GM12874 (cell line): Measurements from ENCODE around the gene GPR34.

ENCODE experiments used
- TF ChIP-seq, protein P1 (sequence below): IDR thresholded peaks from 2 replicates; pipeline ENCODE4 v1.5.1; 2011; ENCODE audit warnings: low read depth, mild to moderate bottlenecking, control low read depth, low read length, moderate library complexity; ENCODE audit not compliant: insufficient read depth

The GPR34 gene

DNA sequence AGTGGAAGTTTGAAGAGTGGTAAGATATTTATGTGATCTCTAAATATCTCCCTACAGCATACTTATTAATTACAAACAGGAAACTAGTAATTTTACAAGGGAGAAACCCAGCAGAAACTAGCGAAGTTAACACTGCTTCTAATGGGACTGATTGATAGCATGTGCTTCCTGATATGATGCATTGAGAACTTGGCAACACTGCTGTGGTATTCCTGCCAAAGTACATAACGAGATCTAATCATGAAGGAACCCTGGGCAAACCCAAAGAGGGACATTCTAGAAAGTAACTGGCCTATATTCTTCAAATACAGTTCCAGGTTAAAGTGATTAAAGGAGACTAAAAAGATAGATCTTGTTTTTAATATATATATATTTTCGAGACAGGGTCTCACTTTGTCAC, 4.6 kb upstream of the GPR34 start:
- TF ChIP-seq, protein P1, sequence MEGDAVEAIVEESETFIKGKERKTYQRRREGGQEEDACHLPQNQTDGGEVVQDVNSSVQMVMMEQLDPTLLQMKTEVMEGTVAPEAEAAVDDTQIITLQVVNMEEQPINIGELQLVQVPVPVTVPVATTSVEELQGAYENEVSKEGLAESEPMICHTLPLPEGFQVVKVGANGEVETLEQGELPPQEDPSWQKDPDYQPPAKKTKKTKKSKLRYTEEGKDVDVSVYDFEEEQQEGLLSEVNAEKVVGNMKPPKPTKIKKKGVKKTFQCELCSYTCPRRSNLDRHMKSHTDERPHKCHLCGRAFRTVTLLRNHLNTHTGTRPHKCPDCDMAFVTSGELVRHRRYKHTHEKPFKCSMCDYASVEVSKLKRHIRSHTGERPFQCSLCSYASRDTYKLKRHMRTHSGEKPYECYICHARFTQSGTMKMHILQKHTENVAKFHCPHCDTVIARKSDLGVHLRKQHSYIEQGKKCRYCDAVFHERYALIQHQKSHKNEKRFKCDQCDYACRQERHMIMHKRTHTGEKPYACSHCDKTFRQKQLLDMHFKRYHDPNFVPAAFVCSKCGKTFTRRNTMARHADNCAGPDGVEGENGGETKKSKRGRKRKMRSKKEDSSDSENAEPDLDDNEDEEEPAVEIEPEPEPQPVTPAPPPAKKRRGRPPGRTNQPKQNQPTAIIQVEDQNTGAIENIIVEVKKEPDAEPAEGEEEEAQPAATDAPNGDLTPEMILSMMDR = no peak

DNA sequence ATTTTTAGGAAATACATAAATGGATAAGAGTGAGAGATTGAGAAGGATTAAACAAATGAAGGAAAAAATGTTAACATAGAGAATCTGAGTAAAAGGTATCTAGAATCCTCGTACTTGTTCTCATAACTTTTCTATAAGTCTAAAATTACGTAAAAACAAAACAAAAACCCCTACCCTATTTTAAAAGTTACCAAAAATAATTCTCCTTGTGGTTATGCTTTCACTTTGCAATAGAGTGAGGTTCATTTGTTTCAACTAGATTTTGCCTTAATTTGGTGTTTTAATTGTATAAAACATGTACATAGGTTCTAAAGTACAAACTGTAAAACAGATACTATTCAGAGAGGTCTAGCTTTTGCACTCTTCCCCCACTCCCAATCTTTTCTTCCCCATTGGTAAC, 3.8 kb upstream of the GPR34 start:
- TF ChIP-seq, protein P1 = no peak

DNA sequence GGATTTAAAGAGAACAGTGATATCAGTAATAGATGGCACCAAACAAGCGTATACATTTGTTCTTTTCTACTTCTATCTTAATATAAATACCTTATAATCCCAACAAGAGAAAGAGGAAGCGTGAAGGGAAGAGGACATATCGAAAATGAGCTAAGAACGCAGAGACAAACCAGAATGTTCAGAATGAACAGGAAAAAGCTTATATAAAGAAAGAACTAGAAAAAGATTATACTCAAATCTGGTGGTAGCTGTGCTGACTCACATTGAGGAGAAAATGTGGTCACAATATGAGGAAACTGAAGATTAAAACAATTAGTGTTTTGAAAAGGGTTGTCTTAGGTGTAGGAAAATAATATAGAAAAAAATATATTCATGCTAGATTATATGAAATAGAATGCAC, 2.0 kb upstream of the GPR34 start:
- TF ChIP-seq, protein P1 = no peak

DNA sequence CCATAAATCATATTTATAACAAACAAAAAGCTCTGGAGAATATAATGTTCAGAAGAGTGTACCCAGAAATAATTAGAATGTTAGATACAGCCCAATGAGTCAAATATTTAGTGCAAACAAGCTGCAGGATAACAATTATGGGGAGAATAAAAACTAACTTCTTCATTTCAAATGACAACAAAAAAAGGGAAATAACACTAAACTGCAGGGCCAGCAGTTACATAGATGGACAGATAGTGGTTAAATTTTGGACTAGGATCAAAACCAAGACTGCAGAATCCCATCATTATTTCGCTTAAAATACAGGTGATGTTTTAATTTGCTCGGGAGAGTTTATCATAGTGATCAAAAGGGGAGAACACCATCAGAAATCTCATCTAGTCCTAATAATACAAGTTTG, 617 bp upstream of the GPR34 start:
- TF ChIP-seq, protein P1 = no peak

DNA sequence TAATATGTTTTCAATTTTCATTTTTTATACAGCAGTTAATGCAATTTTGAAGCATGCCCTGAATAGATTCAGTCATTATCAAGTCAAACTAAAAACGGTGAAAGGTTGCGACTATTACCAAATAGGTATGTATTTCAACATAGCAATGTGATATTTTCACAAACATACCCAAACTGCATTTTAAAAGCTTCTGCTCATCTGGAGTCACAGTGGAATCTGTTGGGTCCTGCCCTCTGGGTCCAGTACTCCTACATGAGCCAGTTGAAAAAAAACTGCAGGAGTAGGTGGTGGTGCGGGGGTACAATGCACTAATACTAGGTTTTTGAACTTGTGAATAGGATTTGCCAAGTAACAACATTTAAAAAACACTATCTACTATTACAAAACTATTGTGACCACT, 938 bp downstream of the GPR34 start:
- TF ChIP-seq, protein P1 = no peak

DNA sequence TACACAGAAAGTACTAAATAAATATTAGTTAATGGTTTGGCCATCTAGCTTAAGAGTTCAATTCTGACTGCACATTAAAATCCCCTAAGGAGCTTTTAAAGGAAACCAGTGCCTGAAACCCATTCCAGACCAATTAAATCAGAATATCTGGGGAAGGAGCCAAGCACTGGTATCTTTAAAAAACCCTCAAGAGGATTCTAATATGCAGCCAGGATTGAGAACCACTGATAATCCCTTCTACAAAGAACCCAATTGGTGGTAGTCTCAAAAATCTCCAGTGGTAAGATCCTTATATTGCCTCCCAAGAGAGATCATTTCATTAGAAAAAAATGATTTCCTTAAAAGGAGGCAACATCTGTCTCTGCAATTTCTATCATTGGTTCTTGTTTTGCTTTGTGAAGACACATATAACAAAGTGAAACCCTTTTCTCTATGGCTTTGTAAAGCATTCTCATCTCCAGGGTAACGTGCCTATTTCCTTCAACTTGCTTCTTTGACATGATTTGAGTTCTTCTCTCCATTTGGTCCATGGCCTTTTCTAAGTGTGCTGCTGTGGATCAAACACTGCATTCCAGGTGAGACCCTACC, 3.5 kb downstream of the GPR34 start:
- TF ChIP-seq, protein P1 = no peak

DNA sequence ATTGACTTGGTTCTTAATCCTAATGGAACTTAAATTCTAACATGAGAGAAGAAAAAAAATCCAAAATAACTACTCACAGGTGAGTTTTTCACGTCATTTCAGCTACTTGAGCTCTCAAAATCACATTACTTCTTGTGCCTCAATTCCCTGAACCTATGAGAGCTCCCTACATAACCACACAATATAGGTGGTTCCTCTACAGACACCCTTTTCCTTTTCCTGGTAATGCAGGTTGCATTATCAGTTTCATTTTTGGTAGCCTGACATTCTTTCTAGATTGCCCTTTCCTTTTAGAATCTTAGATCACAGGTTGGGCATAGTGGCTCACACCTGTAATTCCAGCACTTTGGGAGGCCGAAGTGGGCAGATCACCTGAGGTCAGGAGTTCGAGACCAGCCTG, 4.3 kb downstream of the GPR34 start:
- TF ChIP-seq, protein P1 = no peak
